Left lung (tissue), 10 donors: ENCODE measurements around the gene OOSP4B. TPM values are rescaled to one million over a fixed set of nuclear protein-coding genes. Genes with fewer than 3 reads are reported as not detected.
"Not testable (repeated sequence)": the region's sequence is repeated elsewhere in the genome, so short reads cannot be mapped to it uniquely, and the experiment has no call there.

Experiments
- ATAC-seq: fragments of 200-7000 bp; cut with Tn5 transposase; one replicate; pipeline ENCODE4 v1.9.1; 2020; ENCODE audit warnings: moderate library complexity
- DNase-seq, 4 donors: peaks; one replicate each; pipeline ENCODE4 v3.0.0-alpha.2; 2013 to 2020
- H3K27ac ChIP-seq, 2 donors: fragments of 200-600 bp; sonication (generic) in 1 of 2; one replicate each; pipeline versions ENCODE4 v1.5.0 to v1.8.0; 2020 to 2021
- H3K27me3 ChIP-seq, 2 donors: fragments of 200-600 bp; sonication (generic) in 1 of 2; one replicate each; pipeline versions ENCODE4 v1.5.0 to v1.8.0; 2020 to 2021
- H3K36me3 ChIP-seq, 2 donors: fragments of 200-600 bp; sonication (generic) in 1 of 2; one replicate each; pipeline versions ENCODE4 v1.5.0 to v1.8.0; 2020 to 2021
- H3K4me1 ChIP-seq, 2 donors: fragments of 200-600 bp; one replicate each; pipeline ENCODE4 v1.8.0; 2021
- H3K4me3 ChIP-seq, 2 donors: fragments of 200-600 bp; sonication (generic) in 1 of 2; one replicate each; pipeline versions ENCODE4 v1.5.0 to v1.8.0; 2020 to 2021; ENCODE audit warnings: mild to moderate bottlenecking in 1 of 2
- H3K9me3 ChIP-seq, 2 donors: fragments of 200-600 bp; sonication (generic) in 1 of 2; one replicate each; pipeline versions ENCODE4 v1.5.0 to v1.8.0; 2020 to 2021
- CTCF ChIP-seq, 2 donors: fragments of 200-600 bp; sonication (generic) in 1 of 2; IDR thresholded peaks; one replicate each; pipeline versions ENCODE4 v1.5.0 to v1.8.0; 2021; ENCODE audit warnings: antibody characterized with exemption in 2 of 2
- intact Hi-C, 2 donors: fragments of 100-400 bp; cut with DNase I; formaldehyde crosslinking; loops; one replicate each; pipeline versions ENCODE4 v1.11.2 to v1.14.2; 2022
- polyA plus RNA-seq, 6 donors: library from polyadenylated mRNA; unstranded; fragments of 120-200 nt; gene quantifications; one replicate each; pipeline ENCODE4 v1.2.1, GENCODE V29; 2013; ENCODE audit not compliant: insufficient read length in 6 of 6
- total RNA-seq, 2 donors: library from RNA; stranded (reverse); fragmentation: NEBNext Ultra II Directional; extraction: Animal tissue kit (Norgen Biotek cat#: 25700); gene quantifications; one replicate each; pipeline ENCODE4 v1.2.1, GENCODE V29; 2021
- donor health status: DM: no; HTN: yes; CAD: no.
- donor health status: DM: no; HTN: no; CAD: no.

Gene OOSP4B
- total and polyA plus RNA-seq, 8 donors, result not detected

GRCh38 chr11:60064111-60064510 is 47.1 kb downstream of the OOSP4B start:
- DNase-seq, result no peak
- no peaks in the 10 kb centered on the region for H3K9me3 ChIP-seq
- no peaks in the 10 kb centered on the region for H3K36me3 ChIP-seq
- intact Hi-C loops, result no loop called here
- H3K4me3 ChIP-seq, result no peak overlapping the region
- H3K27me3 ChIP-seq, result no peaks in the 10 kb centered on the region
- no peak for TF ChIP-seq CTCF (IDR thresholded peaks at IDR 0.05)
- no peak overlapping the region for H3K27ac ChIP-seq
- H3K4me1 ChIP-seq, result peaks cover 0 to 3% of the 10 kb centered on the region in 2 donors
- no peak for ATAC-seq

GRCh38 chr11:60065801-60066200 is 48.8 kb downstream of the OOSP4B start:
- intact Hi-C loops, result no loop called here
- no peak for TF ChIP-seq CTCF (IDR thresholded peaks at IDR 0.05)
- no peak for ATAC-seq

GRCh38 chr11:60069450-60069849 is 52.5 kb downstream of the OOSP4B start:
- DNase-seq, result no peak
- Histone ChIP-seq H3K9me3 (no peaks in the 10 kb centered on the region), H3K4me3 (no peak overlapping the region), H3K36me3 (no peaks in the 10 kb centered on the region), H3K4me1 (no peaks in the 10 kb centered on the region), H3K27me3 (no peaks in the 10 kb centered on the region), H3K27ac (no peak overlapping the region)
- intact Hi-C loops, result no loop called here
- TF ChIP-seq CTCF (IDR thresholded peaks at IDR 0.05), result no peak
- no peak for ATAC-seq

More at GRCh38 chr11:60065801-60066200, 48.8 kb downstream of the OOSP4B start:
- H3K9me3 ChIP-seq, result no peaks in the 10 kb centered on the region
- no peak overlapping the region for H3K4me3 ChIP-seq
- H3K36me3 ChIP-seq, result no peaks in the 10 kb centered on the region
- H3K27me3 ChIP-seq, result no peaks in the 10 kb centered on the region
- H3K4me1 ChIP-seq, result peaks cover 0 to 3% of the 10 kb centered on the region in 2 donors
- no peak for DNase-seq
- no peak overlapping the region for H3K27ac ChIP-seq

GRCh38 chr11:60071644-60072043 is 54.7 kb downstream of the OOSP4B start:
- H3K4me1 ChIP-seq, H3K36me3 ChIP-seq, intact Hi-C loops, H3K4me3 ChIP-seq, ATAC-seq, DNase-seq, H3K27ac ChIP-seq, H3K9me3 ChIP-seq, H3K27me3 ChIP-seq: not testable (repeated sequence)

GRCh38 chr11:60077216-60077817 is 60.3 kb downstream of the OOSP4B start:
- H3K4me3 ChIP-seq, result no peak overlapping the region
- no peak for TF ChIP-seq CTCF (IDR thresholded peaks at IDR 0.05)
- no peaks in the 10 kb centered on the region for H3K36me3 ChIP-seq
- no peak overlapping the region for H3K27ac ChIP-seq
- peaks cover 0 to 3% of the 10 kb centered on the region in 2 donors for H3K9me3 ChIP-seq
- peaks cover 0 to 4% of the 10 kb centered on the region in 2 donors for H3K4me1 ChIP-seq
- intact Hi-C loops, result no loop called here
- H3K27me3 ChIP-seq, result no peaks in the 10 kb centered on the region
- ATAC-seq, result peak; percentile 33
- no peak for DNase-seq

- no peak for TF ChIP-seq CTCF (IDR thresholded peaks at IDR 0.05)
- Histone ChIP-seq H3K36me3 (no peaks in the 10 kb centered on the region), H3K27me3 (no peaks in the 10 kb centered on the region), H3K4me1 (peaks cover 0 to 4% of the 10 kb centered on the region in 2 donors), H3K4me3 (no peak overlapping the region), H3K27ac (no peak overlapping the region), H3K9me3 (peaks cover 0 to 3% of the 10 kb centered on the region in 2 donors)
- intact Hi-C loops, result no loop called here
- DNase-seq, result no peak
- ATAC-seq, result no peak
Measured at GRCh38 chr11:60077981-60078380, 61.0 kb downstream of the OOSP4B start.
